AG09309 (cell line): ENCODE measurements around the gene HLA-DOB.

Source experiments
- DNase-seq: peaks from one replicate; pipeline ENCODE4 v3.0.0-alpha.2; 2010; ENCODE audit warnings: low read depth
- H3K4me3 ChIP-seq: 2 replicates; pipeline ENCODE4 v1.5.1; 2011; ENCODE audit warnings: mild to moderate bottlenecking, low read depth, low read length, moderate library complexity; ENCODE audit not compliant: control insufficient read depth
- TF ChIP-seq, protein P1 (sequence below): IDR thresholded peaks from 2 replicates; pipeline ENCODE4 v1.5.1; 2011; ENCODE audit warnings: mild to moderate bottlenecking, low read depth, low read length, inconsistent platforms; ENCODE audit not compliant: insufficient read depth, control insufficient read depth; ENCODE audit errors: missing control alignments

Gene HLA-DOB

DNA sequence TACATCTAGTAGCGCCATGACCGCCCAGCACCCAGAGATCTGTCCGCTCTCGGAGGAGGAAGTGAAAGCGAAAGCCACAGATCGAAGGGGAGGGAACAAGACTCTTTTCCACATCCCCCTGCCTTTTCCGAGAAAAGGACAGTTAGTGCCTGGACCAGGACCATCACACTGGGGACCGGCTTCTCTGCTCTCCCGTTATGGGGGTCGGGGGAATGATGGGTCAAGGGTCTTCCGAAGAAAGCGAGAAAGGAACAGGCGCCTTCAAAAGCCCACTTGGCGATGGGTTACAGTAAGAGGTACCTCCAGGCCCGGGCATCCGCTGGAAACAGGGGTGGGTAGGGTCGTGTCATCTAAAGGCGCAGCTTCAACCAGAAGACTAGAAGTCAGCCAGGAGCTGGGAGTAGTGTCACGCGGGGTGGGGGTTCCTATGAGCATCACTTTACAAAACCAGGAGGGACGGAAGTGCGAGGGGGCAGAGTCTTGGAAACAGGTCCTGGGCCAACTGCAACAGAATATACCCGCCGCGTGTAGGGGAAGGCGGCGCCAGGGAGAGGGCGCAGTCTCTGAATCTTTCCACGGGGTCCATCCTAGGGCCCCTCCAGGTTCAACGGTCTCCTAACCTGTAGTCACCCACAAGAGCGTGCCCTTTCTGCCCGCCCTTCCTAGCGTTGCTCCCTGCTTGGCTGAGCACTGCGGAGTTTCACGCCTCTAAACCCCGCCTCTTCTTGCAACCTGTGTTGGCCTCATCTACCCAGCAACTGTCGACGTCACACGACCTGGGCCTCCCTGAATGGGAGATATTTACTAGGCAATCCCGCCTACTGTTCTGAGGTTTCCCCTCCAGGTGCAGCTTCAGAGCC, 27.4 kb upstream of the HLA-DOB start, which contains the start of gene PSMB8:
Gene PSMB8 (minus strand): TSS at position 69 of the 860 bp plus-strand sequence. CDS start 51 bp downstream, at position 18.
- peak within 1 kb of the TSS; percentile 65 for H3K4me3 ChIP-seq
- TF ChIP-seq, protein P1, sequence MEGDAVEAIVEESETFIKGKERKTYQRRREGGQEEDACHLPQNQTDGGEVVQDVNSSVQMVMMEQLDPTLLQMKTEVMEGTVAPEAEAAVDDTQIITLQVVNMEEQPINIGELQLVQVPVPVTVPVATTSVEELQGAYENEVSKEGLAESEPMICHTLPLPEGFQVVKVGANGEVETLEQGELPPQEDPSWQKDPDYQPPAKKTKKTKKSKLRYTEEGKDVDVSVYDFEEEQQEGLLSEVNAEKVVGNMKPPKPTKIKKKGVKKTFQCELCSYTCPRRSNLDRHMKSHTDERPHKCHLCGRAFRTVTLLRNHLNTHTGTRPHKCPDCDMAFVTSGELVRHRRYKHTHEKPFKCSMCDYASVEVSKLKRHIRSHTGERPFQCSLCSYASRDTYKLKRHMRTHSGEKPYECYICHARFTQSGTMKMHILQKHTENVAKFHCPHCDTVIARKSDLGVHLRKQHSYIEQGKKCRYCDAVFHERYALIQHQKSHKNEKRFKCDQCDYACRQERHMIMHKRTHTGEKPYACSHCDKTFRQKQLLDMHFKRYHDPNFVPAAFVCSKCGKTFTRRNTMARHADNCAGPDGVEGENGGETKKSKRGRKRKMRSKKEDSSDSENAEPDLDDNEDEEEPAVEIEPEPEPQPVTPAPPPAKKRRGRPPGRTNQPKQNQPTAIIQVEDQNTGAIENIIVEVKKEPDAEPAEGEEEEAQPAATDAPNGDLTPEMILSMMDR = peak; percentile 22
- peak; percentile 71 for DNase-seq

DNA sequence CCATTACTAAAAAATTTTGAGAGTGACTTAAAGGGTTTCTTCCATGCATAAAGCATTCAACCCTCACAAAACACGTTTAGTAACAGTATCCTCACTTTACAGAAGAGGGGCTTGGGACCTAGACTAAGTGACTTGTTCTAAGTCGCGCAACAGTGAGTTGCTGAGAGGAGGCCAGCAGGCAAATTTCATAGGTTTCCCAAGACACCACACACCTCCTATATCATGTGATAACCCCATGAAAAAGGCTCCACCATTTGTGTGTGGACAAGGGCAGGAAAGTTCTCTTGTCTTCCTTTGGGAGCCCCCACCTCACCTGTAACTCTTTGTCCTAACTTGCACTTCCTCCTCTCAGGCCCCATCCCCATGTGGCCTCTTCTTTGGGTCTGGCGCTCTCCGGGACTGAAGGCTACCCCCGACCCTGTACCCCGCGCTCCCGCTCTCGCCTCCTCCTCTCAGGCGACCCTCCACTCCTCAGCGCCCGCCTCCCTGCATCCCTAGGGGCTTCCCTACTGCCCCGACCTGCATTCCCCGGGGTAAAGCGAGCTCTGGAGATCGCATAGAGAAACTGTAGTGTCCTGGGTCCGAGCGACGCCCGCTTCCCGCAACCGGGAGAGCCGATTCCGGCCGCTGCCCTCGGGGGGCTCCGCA, 26.7 kb upstream of the HLA-DOB start:
- peak overlapping the region; percentile 65 for H3K4me3 ChIP-seq
- TF ChIP-seq, protein P1 = no peak
- DNase-seq = no peak

DNA sequence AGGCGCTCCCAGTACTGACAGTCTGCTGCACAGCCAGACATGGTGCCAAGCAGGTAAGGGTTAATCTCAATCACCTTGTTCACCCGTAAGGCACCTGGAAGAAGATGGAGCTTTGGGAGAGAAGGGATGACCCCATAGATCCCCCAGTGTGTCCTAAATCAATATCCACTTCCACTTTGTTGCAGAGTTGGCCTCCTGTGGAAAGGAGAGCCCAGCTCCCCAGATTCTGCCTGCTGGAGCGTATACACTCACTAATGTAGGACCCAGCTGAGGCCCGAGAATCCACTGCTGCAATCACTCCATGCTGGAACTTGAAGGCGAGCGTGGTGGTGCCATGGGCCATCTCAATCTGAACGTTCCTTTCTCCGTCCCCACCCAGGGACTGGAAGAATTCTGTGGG, 25.9 kb upstream of the HLA-DOB start:
- no peak for DNase-seq
- TF ChIP-seq, protein P1 = no peak
- no peak overlapping the region for H3K4me3 ChIP-seq

DNA sequence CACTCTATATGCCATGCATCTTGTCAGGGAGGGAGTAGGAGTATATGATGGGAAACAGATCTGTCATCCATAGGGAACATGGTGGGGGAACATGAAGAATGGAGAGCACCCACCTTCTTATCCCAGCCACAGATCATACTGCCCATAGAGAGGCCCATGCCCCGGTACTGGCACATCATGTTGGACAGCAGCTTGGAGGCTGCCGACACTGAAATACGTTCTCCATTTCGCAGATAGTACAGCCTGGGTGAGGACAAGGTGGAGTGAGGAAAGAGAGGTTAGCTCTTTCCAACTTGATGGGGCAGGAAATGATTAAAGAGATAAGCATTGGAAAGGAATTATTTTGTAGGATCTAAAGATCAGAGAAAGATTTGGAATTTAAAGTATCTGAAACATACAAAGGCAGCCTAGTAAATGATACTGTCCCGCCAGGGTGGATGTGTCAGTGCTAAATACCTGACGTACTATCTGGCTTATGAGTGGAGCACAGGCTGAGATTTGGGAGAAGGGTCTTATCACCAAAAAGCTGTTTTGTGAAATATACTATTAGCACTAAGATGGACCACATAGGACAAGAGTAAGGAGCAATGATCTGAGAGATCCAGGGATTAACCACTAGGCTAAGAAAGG, 25.3 kb upstream of the HLA-DOB start:
- DNase-seq = no peak
- no peak overlapping the region for H3K4me3 ChIP-seq
- TF ChIP-seq, protein P1 = no peak

DNA sequence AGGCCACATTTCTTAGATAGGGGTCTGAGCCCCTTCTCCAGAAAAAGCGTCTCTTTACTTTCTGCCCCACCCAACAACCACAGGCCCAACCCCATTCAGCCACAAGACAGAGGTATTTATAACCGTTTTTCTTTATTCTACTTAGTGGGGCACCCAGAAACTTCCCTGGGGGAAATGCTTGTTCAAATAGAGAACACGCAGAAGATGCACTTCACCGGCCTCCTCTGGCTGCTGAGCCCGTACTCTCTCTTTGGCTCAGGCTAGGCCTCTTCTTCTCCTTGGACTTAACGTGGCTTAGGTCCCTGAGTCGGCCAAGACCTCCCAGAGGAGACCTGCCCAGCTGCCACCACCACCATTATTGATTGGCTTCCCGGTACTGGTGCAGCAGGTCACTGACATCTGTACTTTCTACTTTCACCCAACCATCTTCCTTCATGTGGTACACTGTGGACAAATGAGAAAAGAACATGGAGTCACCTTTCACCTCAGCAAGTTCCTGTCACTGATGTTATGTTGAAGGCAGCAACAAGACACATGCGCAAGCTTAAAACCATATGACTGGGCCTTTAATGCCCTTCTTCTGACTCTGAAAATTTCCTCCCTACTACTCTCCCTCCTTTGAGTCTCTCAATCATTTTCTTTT, 23.9 kb upstream of the HLA-DOB start:
- DNase-seq = no peak
- H3K4me3 ChIP-seq = no peak overlapping the region
- TF ChIP-seq, protein P1 = no peak

DNA sequence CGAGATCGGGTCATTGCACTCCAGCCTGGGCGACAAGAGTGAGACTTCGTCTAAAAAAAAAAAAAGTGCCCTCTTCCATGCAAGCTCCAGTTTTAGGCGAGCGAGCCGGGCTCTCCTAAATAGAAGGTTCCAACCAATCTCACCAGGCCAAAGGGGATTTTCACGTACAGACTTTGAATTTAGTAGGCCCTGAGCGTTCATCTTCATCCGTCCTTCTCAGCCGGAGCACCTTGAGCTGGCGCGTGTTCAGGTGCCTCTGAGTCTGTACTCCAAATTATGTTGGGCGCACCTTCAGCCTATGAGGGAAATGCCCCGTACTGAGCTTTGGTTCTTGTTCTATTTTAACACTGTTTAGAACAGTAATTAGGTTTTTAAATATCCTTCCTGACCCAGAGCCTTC, 22.6 kb upstream of the HLA-DOB start:
- H3K4me3 ChIP-seq = no peak overlapping the region
- no peak for DNase-seq
- TF ChIP-seq, protein P1 = no peak
